SKM-1 (cell line): Measurements from ENCODE around the gene HEPACAM.

Experiments
- DNase-seq: peaks from one replicate; lab custom pipeline; 2025; ENCODE audit not compliant: unreplicated experiment; lab: John Stamatoyannopoulos, UW

Gene HEPACAM

DNA sequence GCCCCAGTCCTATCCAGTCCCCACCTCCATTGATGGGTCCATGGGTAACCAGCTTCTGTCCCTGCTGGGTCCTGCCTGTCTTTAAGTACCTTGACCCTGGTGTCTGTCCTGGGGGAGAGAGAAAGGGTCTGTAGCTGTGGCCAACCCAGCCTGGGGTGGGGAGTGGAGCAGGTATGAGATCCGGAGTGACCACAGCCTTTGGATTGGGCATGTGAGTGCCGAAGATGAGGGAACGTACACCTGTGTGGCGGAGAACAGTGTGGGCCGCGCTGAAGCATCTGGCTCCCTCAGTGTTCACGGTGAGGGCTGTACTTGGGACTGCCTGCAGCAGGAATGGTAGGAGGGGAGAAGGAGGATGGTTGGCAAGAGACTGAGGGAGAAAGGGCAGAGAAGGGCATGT is 65.4 kb downstream of the HEPACAM start:
- DNase-seq, result no peak

- no peak for DNase-seq
Observed at GRCh38 chr11:124869856-124870387, 65.9 kb downstream of the HEPACAM start.

DNA sequence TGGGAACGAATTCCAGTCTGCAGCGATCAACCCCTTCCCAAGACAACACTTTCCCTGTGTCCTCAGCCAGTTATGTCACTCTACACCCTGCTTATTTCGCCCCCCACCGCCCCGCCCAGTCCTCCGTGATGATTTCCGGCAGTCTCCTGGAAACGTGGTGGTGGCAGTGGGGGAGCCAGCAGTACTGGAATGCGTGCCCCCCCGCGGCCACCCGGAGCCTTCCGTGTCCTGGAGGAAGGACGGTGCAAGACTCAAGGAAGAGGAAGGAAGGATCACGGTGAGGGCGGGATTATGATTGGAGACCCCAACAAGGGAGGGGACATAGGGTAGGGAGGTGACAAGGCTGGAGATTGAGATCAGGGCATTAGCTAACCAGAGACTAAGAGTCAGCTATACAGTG is 66.5 kb downstream of the HEPACAM start:
- no peak for DNase-seq
